Body of pancreas (tissue), 4 donors: ENCODE data around the gene RAMAC.

ENCODE experiments used
- POLR2A ChIP-seq, 3 donors: fragments of 450-650 bp; IDR thresholded peaks; one replicate each; pipeline ENCODE4 v1.6.1; 2016; ENCODE audit warnings: antibody characterized with exemption in 3 of 3, mild to moderate bottlenecking in 2 of 3
- TF ChIP-seq, protein P1 (sequence below), 7 experiments: fragments of 450-650 bp in 4 of 7; fragments of 200-600 bp in 3 of 7; sonication (generic) in 3 of 7; IDR thresholded peaks; one replicate each; pipeline ENCODE4 v1.5.1; 2016 to 2019; ENCODE audit warnings: antibody characterized with exemption in 7 of 7

DNA sequence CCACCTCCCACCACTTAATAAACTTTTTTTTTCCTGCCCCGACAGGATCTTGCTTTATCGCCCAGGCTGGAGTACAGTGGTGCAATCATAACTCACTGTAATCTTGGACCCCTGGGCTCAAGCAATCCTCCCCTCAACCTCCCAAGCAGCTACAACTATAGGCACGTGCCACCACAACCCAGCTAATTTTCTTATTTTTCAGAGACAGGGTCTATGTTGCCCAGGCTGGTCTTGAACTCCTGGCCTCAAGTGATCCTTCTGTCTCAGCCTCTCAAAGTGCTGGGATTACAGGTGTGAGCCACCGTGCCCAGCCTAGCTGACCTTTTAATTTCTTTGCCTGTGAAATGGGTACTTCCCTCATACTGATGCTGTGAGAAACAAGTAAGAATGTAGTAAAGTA lies 29.4 kb downstream of the RAMAC start:
- TF ChIP-seq, protein P1, sequence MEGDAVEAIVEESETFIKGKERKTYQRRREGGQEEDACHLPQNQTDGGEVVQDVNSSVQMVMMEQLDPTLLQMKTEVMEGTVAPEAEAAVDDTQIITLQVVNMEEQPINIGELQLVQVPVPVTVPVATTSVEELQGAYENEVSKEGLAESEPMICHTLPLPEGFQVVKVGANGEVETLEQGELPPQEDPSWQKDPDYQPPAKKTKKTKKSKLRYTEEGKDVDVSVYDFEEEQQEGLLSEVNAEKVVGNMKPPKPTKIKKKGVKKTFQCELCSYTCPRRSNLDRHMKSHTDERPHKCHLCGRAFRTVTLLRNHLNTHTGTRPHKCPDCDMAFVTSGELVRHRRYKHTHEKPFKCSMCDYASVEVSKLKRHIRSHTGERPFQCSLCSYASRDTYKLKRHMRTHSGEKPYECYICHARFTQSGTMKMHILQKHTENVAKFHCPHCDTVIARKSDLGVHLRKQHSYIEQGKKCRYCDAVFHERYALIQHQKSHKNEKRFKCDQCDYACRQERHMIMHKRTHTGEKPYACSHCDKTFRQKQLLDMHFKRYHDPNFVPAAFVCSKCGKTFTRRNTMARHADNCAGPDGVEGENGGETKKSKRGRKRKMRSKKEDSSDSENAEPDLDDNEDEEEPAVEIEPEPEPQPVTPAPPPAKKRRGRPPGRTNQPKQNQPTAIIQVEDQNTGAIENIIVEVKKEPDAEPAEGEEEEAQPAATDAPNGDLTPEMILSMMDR (IDR thresholded peaks at IDR 0.05), result no peak
- TF ChIP-seq POLR2A (IDR thresholded peaks at IDR 0.05), result no peak
